NCI-H1694 treated with DMSO at 0.1 percent for 48 hours (cell line): ENCODE data around the gene NCOA7.
"Not testable (repeated sequence)": the region's sequence is repeated elsewhere in the genome, so short reads cannot be mapped to it uniquely, and the experiment has no call there.

Experiments used
- DNase-seq: peaks from one replicate; lab custom pipeline; 2025; lab: John Stamatoyannopoulos, UW

The NCOA7 gene

GRCh38 chr6:125868678-125869395 is 78.1 kb downstream of the NCOA7 start:
- no peak for DNase-seq

GRCh38 chr6:125869427-125869826 is 78.7 kb downstream of the NCOA7 start:
- DNase-seq: no peak

GRCh38 chr6:125871365-125871764 is 80.6 kb downstream of the NCOA7 start:
- no peak for DNase-seq

GRCh38 chr6:125872259-125872921 is 81.6 kb downstream of the NCOA7 start:
- no peak for DNase-seq

GRCh38 chr6:125882243-125882642 is 91.5 kb downstream of the NCOA7 start:
- DNase-seq: no peak

- no peak for DNase-seq
Observed at GRCh38 chr6:125884634-125885371, 94.0 kb downstream of the NCOA7 start.

- DNase-seq: no peak
Observed at GRCh38 chr6:125886021-125886420, 95.3 kb downstream of the NCOA7 start.

GRCh38 chr6:125886914-125887313 is 96.2 kb downstream of the NCOA7 start:
- DNase-seq: peak; percentile 9

GRCh38 chr6:125887372-125887771 is 96.6 kb downstream of the NCOA7 start:
- DNase-seq: no peak

GRCh38 chr6:125888989-125889656 is 98.4 kb downstream of the NCOA7 start:
- DNase-seq: no peak

GRCh38 chr6:125899726-125900182 is 109.0 kb downstream of the NCOA7 start:
- DNase-seq: no peak

GRCh38 chr6:125904871-125905270 is 114.1 kb downstream of the NCOA7 start:
- DNase-seq: no peak

GRCh38 chr6:125906158-125906998 is 115.6 kb downstream of the NCOA7 start:
- DNase-seq: peak; percentile 7

GRCh38 chr6:125910527-125910926 is 119.8 kb downstream of the NCOA7 start:
- no peak for DNase-seq

- DNase-seq: not testable (repeated sequence)
Observed at GRCh38 chr6:125911051-125911451, 120.3 kb downstream of the NCOA7 start.

GRCh38 chr6:125912430-125912829 is 121.7 kb downstream of the NCOA7 start:
- not testable (repeated sequence) for DNase-seq

- no peak for DNase-seq
Observed at GRCh38 chr6:125913145-125913544, 122.4 kb downstream of the NCOA7 start.

GRCh38 chr6:125913864-125914351 is 123.1 kb downstream of the NCOA7 start:
- no peak for DNase-seq

GRCh38 chr6:125918230-125918629 is 127.5 kb downstream of the NCOA7 start:
- DNase-seq: no peak

- DNase-seq: no peak
Observed at GRCh38 chr6:125918681-125919566, 128.2 kb downstream of the NCOA7 start.
